CD4-positive, alpha-beta memory T cell (primary cell): ENCODE measurements around the gene RPUSD1. TPM values are rescaled to one million over a fixed set of nuclear protein-coding genes. Genes with fewer than 3 reads are reported as not detected.

ENCODE experiments used
- CTCF ChIA-PET: fragments of 350-600 bp; sonication (Branson Sonifier 250); formaldehyde crosslinking; loops from one replicate; lab custom pipeline; 2021; ENCODE audit warnings: inconsistent platforms; ENCODE audit not compliant: partially characterized antibody; lab: Charles Lee
- POLR2A ChIA-PET: fragments of 350-600 bp; sonication (Branson Sonifier 250); formaldehyde crosslinking; loops from one replicate; lab custom pipeline; 2021; ENCODE audit not compliant: partially characterized antibody; lab: Charles Lee
- DNase-seq, 5 donors: peaks; one replicate each; pipeline versions ENCODE4 v3.0.0 to v3.0.0-alpha.2; 2020 to 2022; ENCODE audit warnings: mixed read lengths in 1 of 5
- H3K27ac ChIP-seq: one replicate; pipeline ENCODE4 v1.7.0; 2013; ENCODE audit warnings: low read depth, low read length
- H3K27me3 ChIP-seq: 2 replicates; pipeline ENCODE4 v1.7.0; 2013; ENCODE audit warnings: mild to moderate bottlenecking, low read length, moderate library complexity; ENCODE audit not compliant: insufficient read depth
- H3K36me3 ChIP-seq: 2 replicates; pipeline ENCODE4 v1.7.0; 2013; ENCODE audit warnings: mild to moderate bottlenecking, low read length, moderate library complexity; ENCODE audit not compliant: insufficient read depth
- H3K4me1 ChIP-seq: 2 replicates; pipeline ENCODE4 v1.7.0; 2013; ENCODE audit warnings: mild to moderate bottlenecking, low read length, moderate library complexity; ENCODE audit not compliant: insufficient read depth
- H3K4me3 ChIP-seq, 2 donors: one replicate each; pipeline ENCODE4 v1.7.0; 2013; ENCODE audit warnings: low read length in 2 of 2, mild to moderate bottlenecking in 1 of 2
- H3K9me3 ChIP-seq, 2 donors: one replicate each; pipeline ENCODE4 v1.7.0; 2013; ENCODE audit warnings: low read length in 2 of 2, control low read depth in 1 of 2; ENCODE audit not compliant: control insufficient read depth in 1 of 2
- H3K27ac Mint-ChIP-seq, 7 donors: one replicate each; pipeline ENCODE4 v1.8.0; 2020 to 2021; ENCODE audit warnings: mixed read lengths in 7 of 7, mild to moderate bottlenecking in 6 of 7, inconsistent platforms in 3 of 7, moderate library complexity in 3 of 7
- H3K27me3 Mint-ChIP-seq, 2 donors: one replicate each; pipeline ENCODE4 v1.8.0; 2020 to 2021; ENCODE audit warnings: mixed read lengths in 2 of 2
- H3K36me3 Mint-ChIP-seq, 2 donors: one replicate each; pipeline ENCODE4 v1.8.0; 2020 to 2021; ENCODE audit warnings: mixed read lengths in 2 of 2, inconsistent platforms in 1 of 2, mild to moderate bottlenecking in 1 of 2
- H3K4me1 Mint-ChIP-seq, 4 donors: one replicate each; pipeline ENCODE4 v1.8.0; 2020 to 2021; ENCODE audit warnings: mixed read lengths in 4 of 4, mild to moderate bottlenecking in 1 of 4
- H3K4me3 Mint-ChIP-seq, 8 donors: one replicate each; pipeline ENCODE4 v1.8.0; 2020 to 2021; ENCODE audit warnings: mixed read lengths in 8 of 8, mild to moderate bottlenecking in 7 of 8, moderate library complexity in 6 of 8, inconsistent platforms in 3 of 8
- H3K9me3 Mint-ChIP-seq, 8 donors: one replicate each; pipeline ENCODE4 v1.8.0; 2020 to 2021; ENCODE audit warnings: mixed read lengths in 8 of 8, mild to moderate bottlenecking in 5 of 8, inconsistent platforms in 3 of 8, moderate library complexity in 1 of 8
- intact Hi-C: fragments of 100-400 bp; cut with micrococcal nuclease; formaldehyde crosslinking; loops from one replicate; pipeline ENCODE4 v1.15.1; 2023
- polyA plus RNA-seq, 2 donors: library from polyadenylated mRNA; unstranded; fragments of 300-500 nt; fragmentation: Illumina TruSeq; gene quantifications; one replicate each; pipeline ENCODE4 v1.2.3, GENCODE V29; 2021
- total RNA-seq, 2 experiments: library from RNA; stranded (reverse); gene quantifications; one replicate each; pipeline ENCODE4 v1.2.3, GENCODE V29; 2021

RPUSD1 gene
- total and polyA plus RNA-seq, 4 experiments from 2014 or later = 19.9 to 31.1 (median 28.3) TPM

DNA sequence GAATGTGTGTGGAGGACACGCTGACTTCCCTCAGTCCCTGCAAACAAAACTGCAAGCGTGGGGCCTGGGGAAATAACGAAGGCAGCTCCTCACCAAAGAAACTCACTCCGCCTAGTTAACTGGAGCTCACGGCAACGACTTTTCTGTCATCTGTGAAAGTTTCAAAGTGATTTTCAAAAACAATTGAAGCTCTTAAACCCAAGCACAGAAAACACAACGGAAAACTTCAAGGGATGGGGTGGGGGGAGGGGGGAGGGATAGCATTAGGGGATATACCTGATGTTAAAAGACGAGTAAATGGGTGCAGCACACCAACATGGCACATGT is 15.5 kb upstream of the RPUSD1 start:
- CTCF ChIA-PET = interaction anchor here (0.9 kb wide), 1 partner anchor 18 kb away, joined by 4 read pairs; no protein-coding TSS in a partner anchor
- POLR2A ChIA-PET = no interaction called here

DNA sequence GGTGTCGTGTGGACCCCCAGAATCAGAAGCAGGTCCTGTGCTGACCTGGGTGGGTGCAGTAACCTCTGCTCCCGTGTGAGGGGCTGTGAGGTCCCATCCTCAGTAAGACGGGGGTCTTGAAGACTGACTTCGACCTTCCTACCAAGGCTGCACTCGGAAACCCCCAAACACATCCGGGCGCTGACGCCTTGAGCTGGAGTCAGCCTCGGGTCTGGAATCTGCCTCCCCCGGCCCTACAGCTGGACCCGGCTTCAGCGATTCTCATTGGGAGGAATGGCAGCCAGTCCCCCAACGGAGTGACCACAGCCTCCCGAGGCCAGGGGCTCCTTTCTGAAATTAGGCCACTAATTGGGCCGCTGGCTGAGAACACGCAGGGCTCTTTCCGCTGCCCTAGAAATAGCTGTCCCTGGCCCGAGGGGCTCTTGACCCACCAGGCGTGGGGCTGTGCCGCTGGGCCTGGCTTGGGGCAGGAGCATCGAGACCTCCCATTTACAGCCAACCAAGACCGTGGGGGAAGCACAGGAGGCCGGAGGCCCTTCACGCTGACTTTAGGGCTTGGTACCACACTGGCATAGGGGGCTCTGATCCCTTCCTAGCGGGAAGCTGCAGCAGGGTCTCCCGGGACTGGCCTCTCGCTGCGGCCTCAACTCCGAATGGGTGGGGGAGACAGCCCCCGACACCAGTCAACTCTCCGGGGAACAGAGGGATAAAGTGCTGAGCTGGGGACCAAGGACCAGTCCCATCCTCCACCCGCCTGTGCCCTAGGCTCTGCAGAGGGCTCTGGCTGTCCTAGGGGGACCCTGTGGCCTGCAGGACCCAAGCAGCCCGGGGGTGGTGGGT is 15.0 kb upstream of the RPUSD1 start:
- Mint-ChIP-seq H3K27ac (no peak overlapping the region), H3K9me3 (peaks cover 0 to 5% (median 0%) of the 10 kb centered on the region in 8 donors), H3K27me3 (peaks cover 0 to 6% of the 10 kb centered on the region in 2 donors), H3K36me3 (no peaks in the 10 kb centered on the region), H3K4me1 (peaks cover 2 to 8% (median 5%) of the 10 kb centered on the region in 4 donors), H3K4me3 (no peak overlapping the region)
- H3K4me3 ChIP-seq = no peak overlapping the region
- H3K27me3 ChIP-seq = peaks cover 4% of the 10 kb centered on the region
- intact Hi-C loops = no loop called here
- H3K36me3 ChIP-seq = no peaks in the 10 kb centered on the region
- CTCF ChIA-PET = interaction anchor here (0.9 kb wide), 1 partner anchor 17 kb away, joined by 4 read pairs; no protein-coding TSS in a partner anchor
- no peak overlapping the region for H3K27ac ChIP-seq
- no peak for DNase-seq
- no peaks in the 10 kb centered on the region for H3K9me3 ChIP-seq
- H3K4me1 ChIP-seq = peaks cover 3% of the 10 kb centered on the region
- POLR2A ChIA-PET = no interaction called here

More for the DNA sequence above, 15.5 kb upstream of the RPUSD1 start:
- H3K27me3 ChIP-seq = peaks cover 4% of the 10 kb centered on the region
- Mint-ChIP-seq H3K9me3 (peaks cover 0 to 5% (median 0%) of the 10 kb centered on the region in 8 donors), H3K4me1 (peaks cover 5 to 13% (median 7%) of the 10 kb centered on the region in 4 donors), H3K36me3 (no peaks in the 10 kb centered on the region), H3K4me3 (no peak overlapping the region), H3K27ac (no peak overlapping the region), H3K27me3 (peaks cover 0 to 6% of the 10 kb centered on the region in 2 donors)
- intact Hi-C loops = no loop called here
- no peak overlapping the region for H3K27ac ChIP-seq
- H3K4me3 ChIP-seq = no peak overlapping the region
- H3K9me3 ChIP-seq = no peaks in the 10 kb centered on the region
- DNase-seq = no peak
- H3K4me1 ChIP-seq = peaks cover 9% of the 10 kb centered on the region
- no peaks in the 10 kb centered on the region for H3K36me3 ChIP-seq

DNA sequence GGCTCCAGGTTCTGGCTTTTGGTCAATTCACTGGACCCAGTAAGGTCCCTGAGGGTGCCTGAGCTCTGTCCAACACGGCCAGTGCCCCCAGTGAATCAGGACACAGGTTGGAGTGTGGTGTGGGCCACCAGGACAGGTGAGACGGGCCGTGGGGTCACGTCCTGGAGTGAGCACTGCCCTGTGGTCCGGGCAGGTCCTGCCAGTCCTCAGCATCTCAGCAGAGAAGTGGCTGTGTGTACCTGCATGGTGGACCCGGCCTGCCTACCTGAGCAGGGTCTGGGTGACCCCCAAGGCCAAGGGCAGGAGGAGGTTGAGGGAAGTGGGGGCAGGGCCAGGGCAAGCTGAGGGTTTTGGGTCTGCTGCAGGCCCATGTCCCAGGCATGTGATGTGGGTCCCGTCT is 14.3 kb upstream of the RPUSD1 start:
- ChIA-PET CTCF (no interaction called here), POLR2A (interaction anchor here (1.5 kb wide), 1 partner anchor 14 kb away, joined by 4 read pairs; the partner anchor contains the start of genes CHTF18 and RPUSD1)
- no peaks in the 10 kb centered on the region for H3K36me3 ChIP-seq
- intact Hi-C loops = no loop called here
- no peaks in the 10 kb centered on the region for H3K4me1 ChIP-seq
- H3K27ac ChIP-seq = no peak overlapping the region
- Mint-ChIP-seq H3K4me3 (no peak overlapping the region), H3K27me3 (peaks cover 0 to 6% of the 10 kb centered on the region in 2 donors), H3K4me1 (peaks cover 0 to 4% (median 0%) of the 10 kb centered on the region in 4 donors), H3K9me3 (peaks cover 0 to 2% (median 0%) of the 10 kb centered on the region in 8 donors), H3K36me3 (no peaks in the 10 kb centered on the region), H3K27ac (no peak overlapping the region)
- peaks cover 4% of the 10 kb centered on the region for H3K27me3 ChIP-seq
- no peak for DNase-seq
- no peaks in the 10 kb centered on the region for H3K9me3 ChIP-seq
- H3K4me3 ChIP-seq = no peak overlapping the region

DNA sequence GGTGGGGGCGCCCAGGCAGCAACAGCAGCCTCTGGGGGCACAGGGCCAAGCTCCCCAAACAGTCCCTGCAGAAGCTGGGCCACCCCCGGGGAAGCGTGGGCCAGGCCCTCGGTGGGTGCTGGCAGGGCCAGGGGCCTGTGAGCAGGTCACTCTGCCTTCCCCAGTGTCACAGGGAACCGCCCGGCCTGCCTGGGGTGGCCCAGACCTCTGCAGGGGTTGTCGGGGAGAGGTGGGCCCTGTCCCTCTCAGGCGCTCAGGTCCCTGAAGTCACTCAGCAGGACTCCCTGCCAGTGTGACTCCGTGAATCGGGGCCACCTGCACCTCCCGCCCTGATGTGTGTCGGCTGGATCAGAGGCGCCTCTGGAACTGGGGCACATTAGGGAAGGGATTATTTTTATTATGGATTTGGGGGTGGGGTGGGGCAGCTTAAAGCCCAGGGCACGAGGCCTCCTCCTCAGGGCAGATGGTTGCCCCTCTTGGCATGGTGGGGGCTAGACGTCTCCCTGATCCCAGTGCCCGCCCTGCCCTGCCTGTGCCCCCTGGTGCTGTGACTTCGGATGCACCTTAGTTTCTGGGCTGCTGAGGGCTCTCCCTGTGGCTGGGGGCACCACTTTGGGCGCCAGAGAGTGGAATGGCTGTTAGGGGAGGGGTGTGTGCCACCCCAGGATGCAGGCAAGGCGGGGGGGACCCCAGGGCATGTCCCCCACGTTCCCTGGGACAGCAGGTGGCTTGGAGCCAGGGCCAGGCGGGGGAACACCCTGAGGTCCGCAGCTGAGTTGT is 13.6 kb upstream of the RPUSD1 start:
- ChIA-PET CTCF (no interaction called here), POLR2A (interaction anchor here (1.5 kb wide), 1 partner anchor 14 kb away, joined by 4 read pairs; the partner anchor contains the start of genes CHTF18 and RPUSD1)
- H3K4me1 Mint-ChIP-seq = peaks cover 0 to 4% (median 0%) of the 10 kb centered on the region in 4 donors
- H3K36me3 Mint-ChIP-seq = no peaks in the 10 kb centered on the region
- Histone ChIP-seq H3K4me3 (no peak overlapping the region), H3K27me3 (peaks cover 4% of the 10 kb centered on the region), H3K4me1 (no peaks in the 10 kb centered on the region), H3K9me3 (no peaks in the 10 kb centered on the region), H3K27ac (no peak overlapping the region), H3K36me3 (no peaks in the 10 kb centered on the region)
- H3K9me3 Mint-ChIP-seq = peaks cover 0 to under 1% (median 0%) of the 10 kb centered on the region in 8 donors
- intact Hi-C loops = no loop called here
- peaks cover 0 to 6% of the 10 kb centered on the region in 2 donors for H3K27me3 Mint-ChIP-seq
- no peak overlapping the region for H3K4me3 Mint-ChIP-seq
- no peak for DNase-seq
- H3K27ac Mint-ChIP-seq = no peak overlapping the region

DNA sequence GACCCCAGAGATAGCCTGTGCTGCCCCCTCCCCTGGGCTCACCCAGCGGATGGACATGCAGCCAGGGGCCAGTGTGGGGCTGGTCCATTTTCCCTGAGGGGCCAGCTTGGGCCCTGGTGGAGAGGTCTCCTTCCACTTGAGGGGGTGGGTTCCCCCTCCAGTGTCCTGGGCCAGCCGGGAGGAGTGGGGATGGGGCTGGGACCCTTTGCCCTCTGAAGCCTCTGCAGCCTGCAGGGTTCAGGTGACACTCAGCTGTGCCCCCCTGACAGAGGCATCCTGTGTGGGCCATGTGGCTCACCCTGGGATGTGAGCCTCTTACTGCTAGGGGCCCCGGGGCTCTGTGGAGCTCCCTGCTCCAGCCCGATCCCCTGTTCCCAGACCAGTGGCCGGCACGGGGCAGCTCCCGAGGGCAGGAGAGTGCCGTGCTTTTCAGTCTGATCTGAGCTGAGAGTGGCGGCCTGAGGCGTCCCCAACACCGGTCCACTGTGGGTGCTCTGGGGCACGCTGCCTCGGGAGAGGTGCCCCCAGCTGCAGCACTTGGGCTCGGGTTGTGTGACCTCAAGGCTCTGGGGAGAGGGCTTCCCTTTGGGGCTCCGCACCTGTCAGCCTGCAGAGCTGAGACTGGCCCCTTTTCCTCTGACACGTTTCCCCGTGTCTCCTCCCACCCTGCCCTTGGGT is 12.8 kb upstream of the RPUSD1 start:
- ChIA-PET POLR2A (interaction anchor here (1.5 kb wide), 1 partner anchor 13 kb away, joined by 4 read pairs; the partner anchor contains the start of genes CHTF18 and RPUSD1), CTCF (no interaction called here)
- intact Hi-C loops = no loop called here
- Histone ChIP-seq H3K9me3 (no peaks in the 10 kb centered on the region), H3K36me3 (no peaks in the 10 kb centered on the region), H3K4me3 (no peak overlapping the region), H3K27ac (no peak overlapping the region), H3K4me1 (no peaks in the 10 kb centered on the region), H3K27me3 (peaks cover 4% of the 10 kb centered on the region)
- peaks cover 0 to 2% (median 0%) of the 10 kb centered on the region in 4 donors for H3K4me1 Mint-ChIP-seq
- no peaks in the 10 kb centered on the region for H3K9me3 Mint-ChIP-seq
- no peaks in the 10 kb centered on the region for H3K36me3 Mint-ChIP-seq
- DNase-seq = no peak
- peaks cover 0 to 6% of the 10 kb centered on the region in 2 donors for H3K27me3 Mint-ChIP-seq
- H3K27ac Mint-ChIP-seq = no peak overlapping the region
- no peak overlapping the region for H3K4me3 Mint-ChIP-seq

DNA sequence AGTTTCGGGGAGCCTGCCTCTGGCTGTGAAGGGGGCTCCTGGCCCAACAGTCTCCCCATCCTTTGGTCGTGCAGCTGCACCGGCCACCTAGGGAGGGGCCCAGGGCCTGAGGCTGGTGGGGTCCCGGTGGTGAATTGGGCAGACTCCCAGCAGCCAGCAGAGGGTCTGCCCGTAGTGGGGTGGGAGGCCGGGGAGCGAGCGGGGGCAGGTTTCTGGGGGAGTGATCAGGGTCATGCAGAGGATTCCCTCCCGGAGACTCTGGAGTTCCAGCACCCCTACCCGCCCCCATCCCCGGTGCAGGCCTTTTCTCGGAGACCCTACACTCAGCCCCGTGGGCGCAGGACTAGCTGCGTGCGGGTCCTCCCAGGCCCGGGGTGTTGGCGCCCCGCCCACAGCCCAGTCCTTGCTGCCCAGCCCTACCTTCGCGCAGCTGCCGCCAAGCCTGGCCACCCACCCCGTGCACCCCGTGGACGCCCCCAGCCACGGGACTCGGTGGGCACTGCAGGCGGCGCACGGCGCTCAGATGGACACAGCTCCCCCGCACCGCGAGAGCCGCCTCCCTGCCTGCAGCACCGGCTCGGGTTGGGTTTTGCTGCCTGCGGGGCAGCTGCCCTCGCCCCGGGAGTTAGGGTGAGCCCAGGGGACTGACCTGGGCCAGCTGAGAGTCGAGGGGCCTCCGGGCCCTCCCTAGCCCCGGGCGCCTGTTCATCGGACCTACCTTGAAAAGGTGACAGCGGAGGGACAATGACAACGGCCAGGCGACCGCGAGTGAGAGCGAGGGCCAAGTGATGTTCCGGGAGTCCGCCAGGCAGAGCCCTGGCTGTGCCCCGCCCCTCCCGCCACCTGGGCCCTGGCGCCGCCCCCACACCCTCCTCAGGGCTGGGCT is 12.0 kb upstream of the RPUSD1 start, which contains the start of gene GNG13:
TSS of gene GNG13 (minus strand) at position 787 of the 886 bp plus-strand sequence. CDS start 1,657 bp downstream, outside the sequence.
- Histone ChIP-seq H3K27me3 (peaks cover 4% of the 10 kb centered on the region), H3K36me3 (no peaks in the 10 kb centered on the region), H3K9me3 (no peaks in the 10 kb centered on the region), H3K4me1 (no peaks in the 10 kb centered on the region), H3K27ac (no peak within 1 kb of the TSS), H3K4me3 (no peak within 1 kb of the TSS)
- intact Hi-C loops = no loop called here
- peaks cover 0 to 6% of the 10 kb centered on the region in 2 donors for H3K27me3 Mint-ChIP-seq
- no peak within 1 kb of the TSS for H3K4me3 Mint-ChIP-seq
- CTCF ChIA-PET = no interaction called here
- H3K27ac Mint-ChIP-seq = no peak within 1 kb of the TSS
- POLR2A ChIA-PET = no interaction called here
- H3K9me3 Mint-ChIP-seq = no peaks in the 10 kb centered on the region
- no peak for DNase-seq
- no peaks in the 10 kb centered on the region for H3K36me3 Mint-ChIP-seq
- H3K4me1 Mint-ChIP-seq = no peaks in the 10 kb centered on the region
